Vagina (tissue), 2 donors: ENCODE results near the gene SLC13A3. TPM values are rescaled to one million over a fixed set of nuclear protein-coding genes. Genes with fewer than 3 reads are reported as not detected.
A peak's percentile ranks its signal among the peaks of the same experiment; 100 is the strongest.
"Not testable (repeated sequence)": the region's sequence is repeated elsewhere in the genome, so short reads cannot be mapped to it uniquely, and the experiment has no call there.

ENCODE experiments used
- DNase-seq, 2 donors: peaks; one replicate each; pipeline ENCODE4 v3.0.0-alpha.2; 2017; ENCODE audit errors: extremely low spot score in 2 of 2
- H3K27ac ChIP-seq: fragments of 200-600 bp; sonication (generic); one replicate; pipeline ENCODE4 v1.5.1; 2019
- H3K27me3 ChIP-seq: fragments of 200-600 bp; sonication (generic); one replicate; pipeline ENCODE4 v1.5.1; 2019
- H3K36me3 ChIP-seq, 2 donors: fragments of 200-600 bp; sonication (generic); one replicate each; pipeline ENCODE4 v1.5.1; 2017 to 2019
- H3K4me1 ChIP-seq: fragments of 200-600 bp; sonication (generic); one replicate; pipeline ENCODE4 v1.5.1; 2019
- H3K4me3 ChIP-seq, 2 donors: fragments of 200-600 bp; sonication (generic); 1 replicate in 1 of 2; 2 replicates in 1 of 2; pipeline ENCODE4 v1.5.1; 2016 to 2019
- H3K9me3 ChIP-seq: fragments of 200-600 bp; sonication (generic); one replicate; pipeline ENCODE4 v1.5.1; 2019
- POLR2A ChIP-seq, 2 donors: fragments of 450-650 bp; IDR thresholded peaks; one replicate each; pipeline ENCODE4 v1.6.1; 2017; ENCODE audit warnings: antibody characterized with exemption in 2 of 2, mild to moderate bottlenecking in 2 of 2, moderate library complexity in 2 of 2
- POLR2AphosphoS5 ChIP-seq, 2 donors: sonication (generic); formaldehyde crosslinking; IDR thresholded peaks; one replicate each; pipeline ENCODE4 v1.9.0; 2017; ENCODE audit warnings: antibody characterized with exemption in 2 of 2, mild to moderate bottlenecking in 2 of 2, low read depth in 1 of 2; ENCODE audit not compliant: insufficient read depth in 1 of 2
- intact Hi-C: fragments of 100-400 bp; cut with DNase I; formaldehyde crosslinking; loops from one replicate; pipeline ENCODE4 v1.15.1; 2023
- total RNA-seq: library from RNA; depleted of rRNA; stranded (reverse); fragments of >200 nt; gene quantifications from one replicate; pipeline ENCODE4 v1.2.3, GENCODE V29; 2016
- TF ChIP-seq, protein P1 (sequence below), 3 experiments: fragments of 450-650 bp in 2 of 3; fragments of 200-600 bp in 1 of 3; sonication (generic) in 1 of 3; IDR thresholded peaks; one replicate each; pipeline ENCODE4 v1.5.1; 2017 to 2019; ENCODE audit warnings: antibody characterized with exemption in 3 of 3, mild to moderate bottlenecking in 2 of 3, moderate library complexity in 2 of 3

SLC13A3 gene
- total RNA-seq, 1 donor from 2014 or later = 1.2 TPM

DNA sequence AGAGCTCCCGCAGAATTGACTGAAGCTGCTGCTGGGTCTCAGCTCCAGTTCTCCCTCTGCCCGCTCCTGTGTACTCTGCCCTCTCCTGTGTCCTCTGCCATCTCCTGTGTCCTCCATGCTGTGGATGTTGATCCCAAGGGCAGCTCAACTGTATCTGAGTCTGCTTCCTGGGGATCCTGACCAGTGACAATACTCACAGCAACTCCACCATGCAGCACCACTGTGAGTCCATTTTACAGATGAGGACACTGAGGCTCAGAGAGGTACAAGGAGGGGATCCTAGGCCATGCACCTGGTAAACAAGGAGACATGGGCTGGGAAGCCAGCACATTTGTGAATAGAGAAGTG lies 29.4 kb upstream of the SLC13A3 start:
- H3K27ac ChIP-seq = no peak overlapping the region
- no peaks in the 10 kb centered on the region for H3K9me3 ChIP-seq
- H3K4me1 ChIP-seq = peaks cover 39% of the 10 kb centered on the region
- DNase-seq = peak in 1 of 2 donors; percentile 71
- TF ChIP-seq, protein P1, sequence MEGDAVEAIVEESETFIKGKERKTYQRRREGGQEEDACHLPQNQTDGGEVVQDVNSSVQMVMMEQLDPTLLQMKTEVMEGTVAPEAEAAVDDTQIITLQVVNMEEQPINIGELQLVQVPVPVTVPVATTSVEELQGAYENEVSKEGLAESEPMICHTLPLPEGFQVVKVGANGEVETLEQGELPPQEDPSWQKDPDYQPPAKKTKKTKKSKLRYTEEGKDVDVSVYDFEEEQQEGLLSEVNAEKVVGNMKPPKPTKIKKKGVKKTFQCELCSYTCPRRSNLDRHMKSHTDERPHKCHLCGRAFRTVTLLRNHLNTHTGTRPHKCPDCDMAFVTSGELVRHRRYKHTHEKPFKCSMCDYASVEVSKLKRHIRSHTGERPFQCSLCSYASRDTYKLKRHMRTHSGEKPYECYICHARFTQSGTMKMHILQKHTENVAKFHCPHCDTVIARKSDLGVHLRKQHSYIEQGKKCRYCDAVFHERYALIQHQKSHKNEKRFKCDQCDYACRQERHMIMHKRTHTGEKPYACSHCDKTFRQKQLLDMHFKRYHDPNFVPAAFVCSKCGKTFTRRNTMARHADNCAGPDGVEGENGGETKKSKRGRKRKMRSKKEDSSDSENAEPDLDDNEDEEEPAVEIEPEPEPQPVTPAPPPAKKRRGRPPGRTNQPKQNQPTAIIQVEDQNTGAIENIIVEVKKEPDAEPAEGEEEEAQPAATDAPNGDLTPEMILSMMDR (IDR thresholded peaks at IDR 0.05) = no peak
- TF ChIP-seq POLR2AphosphoS5 (IDR thresholded peaks at IDR 0.05; ENCODE audit: insufficient read depth in 1 of 2, low read depth in 1 of 2) = no peak
- no peak for TF ChIP-seq POLR2A (IDR thresholded peaks at IDR 0.05)
- peaks cover 0 to under 1% of the 10 kb centered on the region in 2 donors for H3K36me3 ChIP-seq
- intact Hi-C loops = loop anchor here (10.0 kb wide), 1 partner anchor 116 kb away; no protein-coding TSS in a partner anchor
- no peaks in the 10 kb centered on the region for H3K27me3 ChIP-seq
- no peak overlapping the region for H3K4me3 ChIP-seq

DNA sequence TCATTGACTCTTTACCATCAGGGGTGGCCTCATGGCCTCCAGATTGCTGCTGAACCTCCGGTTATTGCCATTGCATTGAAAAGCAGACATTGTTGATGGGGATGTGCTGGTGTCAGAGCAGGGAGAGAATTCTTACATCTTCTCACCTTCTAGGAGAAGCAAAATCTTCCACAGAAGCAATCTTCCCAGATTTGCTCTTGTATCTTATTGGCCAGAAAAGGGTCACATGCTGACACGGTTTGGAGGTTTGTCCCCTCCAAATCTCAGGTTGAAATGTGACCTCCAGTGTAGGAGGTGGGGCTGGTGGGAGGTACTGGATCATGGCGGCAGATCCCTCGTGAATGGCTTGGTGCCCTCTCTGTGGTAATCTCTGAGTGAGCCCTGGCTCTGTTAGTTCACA lies 27.3 kb upstream of the SLC13A3 start:
- Histone ChIP-seq H3K27ac (no peak overlapping the region), H3K27me3 (no peaks in the 10 kb centered on the region), H3K4me1 (peaks cover 20% of the 10 kb centered on the region), H3K4me3 (no peak overlapping the region), H3K36me3 (no peaks in the 10 kb centered on the region), H3K9me3 (no peaks in the 10 kb centered on the region)
- no peak for TF ChIP-seq POLR2A (IDR thresholded peaks at IDR 0.05)
- TF ChIP-seq, protein P1 (IDR thresholded peaks at IDR 0.05) = no peak
- TF ChIP-seq POLR2AphosphoS5 (IDR thresholded peaks at IDR 0.05; ENCODE audit: insufficient read depth in 1 of 2, low read depth in 1 of 2) = no peak
- DNase-seq = peak in 1 of 2 donors; percentile 54
- intact Hi-C loops = no loop called here

DNA sequence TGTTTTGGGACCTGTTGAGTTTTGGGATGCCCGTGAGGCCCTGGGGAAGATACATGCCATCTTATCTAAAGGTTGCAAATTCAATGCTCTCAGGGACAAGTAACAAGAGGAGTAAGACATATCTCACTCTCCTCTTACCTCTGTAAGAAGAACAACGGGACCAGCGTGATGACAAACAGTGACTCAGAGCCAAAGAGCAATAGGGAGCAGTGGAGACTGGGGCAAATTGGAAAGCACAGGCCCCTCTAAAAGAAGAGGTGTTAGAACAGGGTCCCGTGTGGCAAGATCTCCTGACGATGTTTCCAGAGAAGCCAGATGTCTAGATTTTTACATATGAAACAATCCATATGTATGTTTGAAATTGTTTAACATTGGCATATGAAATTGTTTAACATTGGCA lies 26.3 kb upstream of the SLC13A3 start:
- Histone ChIP-seq H3K9me3 (no peaks in the 10 kb centered on the region), H3K4me3 (no peak overlapping the region), H3K4me1 (peaks cover 11% of the 10 kb centered on the region), H3K27ac (no peak overlapping the region), H3K36me3 (no peaks in the 10 kb centered on the region), H3K27me3 (no peaks in the 10 kb centered on the region)
- TF ChIP-seq POLR2A (IDR thresholded peaks at IDR 0.05) (no peak), POLR2AphosphoS5 (IDR thresholded peaks at IDR 0.05; ENCODE audit: insufficient read depth in 1 of 2, low read depth in 1 of 2) (no peak)
- TF ChIP-seq, protein P1 (IDR thresholded peaks at IDR 0.05) = no peak
- DNase-seq = peak in 1 of 2 donors; percentile 42
- intact Hi-C loops = no loop called here

DNA sequence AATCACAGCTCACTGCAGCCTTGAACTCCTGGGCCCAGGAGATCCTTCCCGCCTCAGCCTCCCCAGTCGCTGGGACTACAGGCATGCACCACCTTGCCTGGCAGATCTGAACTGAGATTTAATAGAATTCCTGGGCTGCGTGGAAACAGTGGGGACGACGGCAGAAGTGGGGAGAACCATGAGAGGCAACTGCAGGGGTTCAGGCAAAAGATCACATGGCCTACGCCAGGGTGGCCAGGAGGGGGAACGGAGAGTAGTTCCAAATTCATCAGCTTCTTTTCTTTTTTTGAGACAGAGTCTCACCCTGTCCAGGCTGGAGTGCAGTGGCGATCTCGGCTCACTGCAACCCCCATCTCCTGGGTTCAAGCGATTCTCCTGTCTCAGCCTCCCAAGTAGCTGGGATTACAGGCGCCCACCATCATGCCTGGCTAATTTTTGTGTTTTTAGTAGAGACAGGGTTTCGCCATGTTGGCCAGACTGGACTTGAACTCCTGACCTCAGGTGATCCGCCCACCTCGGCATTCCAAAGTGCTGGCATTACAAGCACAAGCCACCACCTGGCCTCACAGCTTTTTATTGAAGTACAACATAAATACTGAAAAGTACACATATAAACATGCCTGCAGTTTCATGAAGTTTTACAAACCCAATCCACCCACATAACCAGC lies 25.5 kb upstream of the SLC13A3 start:
- intact Hi-C loops, H3K36me3 ChIP-seq, H3K27ac ChIP-seq, H3K4me3 ChIP-seq, H3K27me3 ChIP-seq, H3K9me3 ChIP-seq, DNase-seq, H3K4me1 ChIP-seq: not testable (repeated sequence)

DNA sequence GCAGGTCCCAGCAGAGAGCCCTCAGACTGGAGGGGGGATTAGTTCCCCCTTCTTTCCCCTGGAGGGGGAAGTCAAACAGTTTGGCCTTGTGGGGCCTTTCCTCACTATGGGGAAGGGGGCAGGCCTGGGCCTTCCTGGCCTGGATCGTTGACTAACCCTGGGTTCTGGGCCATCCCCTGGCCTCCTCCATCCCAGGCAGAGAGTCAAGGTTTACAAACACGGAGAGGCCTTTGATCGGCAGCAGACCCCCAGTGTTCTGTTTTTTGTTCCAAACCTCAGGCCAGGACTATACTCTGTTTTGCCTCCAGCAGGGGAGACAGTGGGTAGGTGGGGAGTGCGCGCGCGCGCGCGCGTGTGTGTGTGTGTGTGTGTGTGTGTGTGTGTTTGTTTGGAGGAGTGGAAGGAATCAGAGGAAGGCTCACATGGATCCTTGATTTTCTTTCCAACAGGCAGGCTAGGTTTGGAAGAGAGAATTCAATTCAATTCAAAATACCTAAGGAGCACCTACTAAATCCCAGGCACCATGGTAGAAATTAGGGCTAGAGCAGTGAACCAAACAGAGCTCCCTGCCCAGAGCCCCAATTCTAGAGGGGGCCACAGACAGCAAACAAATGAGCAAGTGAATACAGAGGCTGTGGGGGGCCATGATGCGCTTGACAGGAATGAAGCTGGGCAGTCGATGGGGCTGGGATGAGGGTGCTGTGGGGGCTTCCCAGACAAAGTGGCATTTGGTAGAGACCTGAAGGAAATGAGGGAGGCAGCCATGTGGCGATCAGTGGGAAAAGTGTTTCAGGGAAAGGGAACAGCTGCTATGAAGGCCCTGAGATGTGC lies 23.2 kb upstream of the SLC13A3 start:
- intact Hi-C loops = no loop called here
- Histone ChIP-seq H3K4me1 (no peaks in the 10 kb centered on the region), H3K9me3 (no peaks in the 10 kb centered on the region), H3K4me3 (no peak overlapping the region), H3K36me3 (no peaks in the 10 kb centered on the region), H3K27me3 (no peaks in the 10 kb centered on the region), H3K27ac (no peak overlapping the region)
- TF ChIP-seq POLR2A (IDR thresholded peaks at IDR 0.05) = no peak
- TF ChIP-seq, protein P1 (IDR thresholded peaks at IDR 0.05) = no peak
- TF ChIP-seq POLR2AphosphoS5 (IDR thresholded peaks at IDR 0.05; ENCODE audit: insufficient read depth in 1 of 2, low read depth in 1 of 2) = no peak
- DNase-seq = peak in 1 of 2 donors; percentile 77
